OCI-LY1 (cell line): ENCODE data around the gene TAS2R50.
"Not testable (repeated sequence)": the region's sequence is repeated elsewhere in the genome, so short reads cannot be mapped to it uniquely, and the experiment has no call there.

ENCODE experiments used
- CTCF ChIP-seq: fragments of 200-600 bp; sonication (generic), shearing (Covaris generic); IDR thresholded peaks from 2 replicates; pipeline ENCODE4 v1.5.1; 2017; ENCODE audit warnings: mild to moderate bottlenecking, antibody characterized with exemption, low read length, moderate library complexity, mixed read lengths
- EZH2 ChIP-seq: fragments of 200-600 bp; sonication (generic), shearing (Covaris generic); IDR thresholded peaks from 2 replicates; pipeline ENCODE4 v1.8.0; 2017; ENCODE audit warnings: borderline replicate concordance, mixed run types, mild to moderate bottlenecking, antibody characterized with exemption, low read length, moderate library complexity, mixed read lengths

GRCh38 chr12:11033959-11034358 lies 47.2 kb upstream of the TAS2R50 start:
- not testable (repeated sequence) for TF ChIP-seq CTCF, EZH2
